Spleen (tissue), 3 donors: ENCODE data around the gene C1orf141.

Source experiments
- POLR2A ChIP-seq, 3 donors: fragments of 450-650 bp; IDR thresholded peaks; one replicate each; pipeline ENCODE4 v1.5.1; 2017; ENCODE audit warnings: antibody characterized with exemption in 3 of 3, mild to moderate bottlenecking in 1 of 3
- POLR2AphosphoS5 ChIP-seq, 3 donors: sonication (generic); formaldehyde crosslinking; IDR thresholded peaks; one replicate each; pipeline ENCODE4 v1.5.1; 2017; ENCODE audit warnings: antibody characterized with exemption in 3 of 3

- no peak for TF ChIP-seq POLR2AphosphoS5 (IDR thresholded peaks at IDR 0.05)
- TF ChIP-seq POLR2A (IDR thresholded peaks at IDR 0.05): no peak
Measured at GRCh38 chr1:67137307-67137753, 2.6 kb upstream of the C1orf141 start.
